ENCODE results near the gene ZNRF4.

DNA sequence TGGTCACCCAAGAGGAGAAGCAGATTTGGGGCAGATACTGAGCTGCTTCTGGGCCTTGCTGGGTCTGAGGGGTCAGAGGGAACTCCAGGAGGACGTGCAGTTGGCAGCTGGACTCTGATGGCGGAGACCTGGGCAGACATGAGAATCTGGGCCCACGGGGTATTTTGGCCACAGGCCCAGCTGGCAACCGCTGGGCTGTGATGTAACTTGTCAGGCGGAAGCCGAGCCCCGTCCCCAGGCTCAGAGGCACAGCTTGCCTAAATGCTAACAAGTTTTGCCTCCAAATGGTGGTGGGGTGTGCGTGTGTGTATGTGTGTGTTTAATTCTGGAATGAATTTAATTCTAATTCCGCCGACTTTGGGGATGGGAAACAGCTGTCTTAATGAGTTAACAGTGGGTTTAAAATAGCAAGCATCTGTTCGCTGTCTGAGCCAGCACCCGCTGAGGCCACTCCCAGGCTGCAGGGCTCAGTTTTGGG lies 11.6 kb downstream of the ZNRF4 start:
- TF ChIP-seq, protein P1, sequence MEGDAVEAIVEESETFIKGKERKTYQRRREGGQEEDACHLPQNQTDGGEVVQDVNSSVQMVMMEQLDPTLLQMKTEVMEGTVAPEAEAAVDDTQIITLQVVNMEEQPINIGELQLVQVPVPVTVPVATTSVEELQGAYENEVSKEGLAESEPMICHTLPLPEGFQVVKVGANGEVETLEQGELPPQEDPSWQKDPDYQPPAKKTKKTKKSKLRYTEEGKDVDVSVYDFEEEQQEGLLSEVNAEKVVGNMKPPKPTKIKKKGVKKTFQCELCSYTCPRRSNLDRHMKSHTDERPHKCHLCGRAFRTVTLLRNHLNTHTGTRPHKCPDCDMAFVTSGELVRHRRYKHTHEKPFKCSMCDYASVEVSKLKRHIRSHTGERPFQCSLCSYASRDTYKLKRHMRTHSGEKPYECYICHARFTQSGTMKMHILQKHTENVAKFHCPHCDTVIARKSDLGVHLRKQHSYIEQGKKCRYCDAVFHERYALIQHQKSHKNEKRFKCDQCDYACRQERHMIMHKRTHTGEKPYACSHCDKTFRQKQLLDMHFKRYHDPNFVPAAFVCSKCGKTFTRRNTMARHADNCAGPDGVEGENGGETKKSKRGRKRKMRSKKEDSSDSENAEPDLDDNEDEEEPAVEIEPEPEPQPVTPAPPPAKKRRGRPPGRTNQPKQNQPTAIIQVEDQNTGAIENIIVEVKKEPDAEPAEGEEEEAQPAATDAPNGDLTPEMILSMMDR (IDR thresholded peaks at IDR 0.05): no peak
- TF ChIP-seq POLR2A (IDR thresholded peaks at IDR 0.05) (no peak), POLR2AphosphoS5 (IDR thresholded peaks at IDR 0.05; ENCODE audit: insufficient read depth in 1 of 2, low read depth in 1 of 2) (no peak)
